OCI-LY7 (cell line): ENCODE results near the gene TMEM89. TPM values are rescaled to one million over a fixed set of nuclear protein-coding genes. Genes with fewer than 3 reads are reported as not detected.

Experiments used
- BruUV-seq: library from RNA; stranded (reverse); fragments of 400-500 nt; replicated peaks from 2 replicates; lab custom pipeline; 2021; lab: Mats Ljungman, UMichigan
- CTCF ChIA-PET: fragments of 300-600 bp; sonication (Branson Sonifier 250); formaldehyde crosslinking; loops from one replicate; lab custom pipeline; 2022; ENCODE audit warnings: antibody characterized with exemption; ENCODE audit not compliant: unreplicated experiment; lab: Charles Lee
- POLR2A ChIA-PET: fragments of 300-600 bp; sonication (Branson Sonifier 250); formaldehyde crosslinking; loops from one replicate; lab custom pipeline; 2022; ENCODE audit warnings: antibody characterized with exemption; lab: Charles Lee
- DNase-seq: peaks from one replicate; pipeline ENCODE4 v3.0.0-alpha.2; 2015; ENCODE audit warnings: low spot score
- H2AFZ ChIP-seq: fragments of 200-600 bp; sonication (generic), shearing (Covaris generic); 2 replicates; pipeline ENCODE4 v1.6.1; 2014; ENCODE audit warnings: mild to moderate bottlenecking, antibody characterized with exemption, low read length, moderate library complexity
- H3K27ac ChIP-seq: fragments of 200-600 bp; sonication (generic); 2 replicates; pipeline ENCODE4 v1.5.1; 2014; ENCODE audit warnings: mixed run types, low read depth, mild to moderate bottlenecking, moderate library complexity, low read length, inconsistent platforms; ENCODE audit not compliant: poor library complexity, severe bottlenecking
- H3K36me3 ChIP-seq: fragments of 200-600 bp; sonication (generic); 2 replicates; pipeline ENCODE4 v1.6.1; 2014; ENCODE audit warnings: mild to moderate bottlenecking, antibody characterized with exemption, low read length, moderate library complexity, mixed read lengths; ENCODE audit not compliant: insufficient read depth
- H3K4me1 ChIP-seq: fragments of 200-600 bp; sonication (generic); 2 replicates; pipeline ENCODE4 v1.5.1; 2014; ENCODE audit warnings: mild to moderate bottlenecking, low read length; ENCODE audit not compliant: insufficient read depth, poor library complexity, severe bottlenecking
- H3K4me2 ChIP-seq: fragments of 200-600 bp; sonication (generic); 2 replicates; pipeline ENCODE4 v1.6.1; 2014; ENCODE audit warnings: mild to moderate bottlenecking, low read length
- H3K4me3 ChIP-seq: fragments of 200-600 bp; sonication (generic); 2 replicates; pipeline ENCODE4 v1.5.1; 2014; ENCODE audit warnings: mild to moderate bottlenecking, low read depth, low read length; ENCODE audit not compliant: poor library complexity, severe bottlenecking
- H3K79me2 ChIP-seq: fragments of 200-600 bp; sonication (generic); 2 replicates; pipeline ENCODE4 v1.6.1; 2016; ENCODE audit warnings: low read depth, mild to moderate bottlenecking, low read length, moderate library complexity, mixed read lengths; ENCODE audit not compliant: insufficient read depth
- H3K9me2 ChIP-seq: fragments of 200-600 bp; sonication (generic); 2 replicates; pipeline ENCODE4 v1.6.1; 2016; ENCODE audit warnings: mild to moderate bottlenecking, low read length, mixed read lengths; ENCODE audit not compliant: insufficient read depth
- H3K9me3 ChIP-seq: fragments of 200-600 bp; sonication (generic); 2 replicates; pipeline ENCODE4 v1.6.1; 2014; ENCODE audit warnings: mild to moderate bottlenecking, mixed run types, low read length, mixed read lengths
- H4K20me1 ChIP-seq: fragments of 200-600 bp; sonication (generic); 2 replicates; pipeline ENCODE4 v1.6.1; 2014; ENCODE audit warnings: mild to moderate bottlenecking, antibody characterized with exemption, low read length, moderate library complexity, mixed read lengths; ENCODE audit not compliant: insufficient read depth
- EZH2phosphoT487 ChIP-seq: fragments of 200-600 bp; sonication (generic); IDR thresholded peaks from 2 replicates; pipeline ENCODE4 v1.6.1; 2018; ENCODE audit warnings: low read depth, borderline replicate concordance, mild to moderate bottlenecking, mixed run types, antibody characterized with exemption, low read length, moderate library complexity, mixed read lengths
- intact Hi-C: fragments of 100-400 bp; cut with micrococcal nuclease; formaldehyde crosslinking; loops from one replicate; pipeline ENCODE4 v1.10.0; 2022; ENCODE audit not compliant: unreplicated experiment
- total RNA-seq, 2 experiments: library from RNA; depleted of rRNA in 1 of 2; stranded (reverse); fragments of >200 nt in 1 of 2; shearing (Covaris generic) in 1 of 2; gene quantifications; 2 replicates each; pipeline ENCODE4 v1.2.3, GENCODE V29; 2014 to 2022
- TF ChIP-seq, protein P1 (sequence below): fragments of 200-600 bp; sonication (generic); conservative IDR thresholded peaks from 2 replicates; pipeline ENCODE4 v1.5.1; 2014; ENCODE audit warnings: mild to moderate bottlenecking, antibody characterized with exemption, low read length, moderate library complexity, mixed read lengths

TMEM89 gene
- total RNA-seq, 2 experiments from 2014 or later, result 1.6 TPM; not detected in 1

DNA sequence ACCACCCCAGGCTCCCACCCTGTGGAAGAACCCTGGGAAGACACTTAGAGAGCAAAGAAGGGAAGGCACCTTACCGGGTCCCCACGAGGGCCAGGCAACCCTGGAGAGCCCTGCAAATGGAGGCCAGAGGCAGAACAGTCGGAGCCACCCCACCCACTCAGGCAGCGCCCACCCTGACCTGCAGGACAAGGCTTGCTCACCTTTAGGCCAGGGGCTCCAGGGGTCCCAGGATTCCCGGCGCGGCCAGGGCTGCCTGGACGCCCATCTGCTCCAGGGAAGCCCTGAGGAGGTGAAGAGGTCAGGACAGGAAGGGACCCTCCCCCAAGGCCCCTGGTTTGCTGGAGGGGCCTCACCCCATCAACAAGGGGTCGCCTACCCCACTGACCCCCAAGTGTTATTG lies 36.7 kb downstream of the TMEM89 start:
- ChIA-PET POLR2A (no interaction called here), CTCF (no interaction called here)

DNA sequence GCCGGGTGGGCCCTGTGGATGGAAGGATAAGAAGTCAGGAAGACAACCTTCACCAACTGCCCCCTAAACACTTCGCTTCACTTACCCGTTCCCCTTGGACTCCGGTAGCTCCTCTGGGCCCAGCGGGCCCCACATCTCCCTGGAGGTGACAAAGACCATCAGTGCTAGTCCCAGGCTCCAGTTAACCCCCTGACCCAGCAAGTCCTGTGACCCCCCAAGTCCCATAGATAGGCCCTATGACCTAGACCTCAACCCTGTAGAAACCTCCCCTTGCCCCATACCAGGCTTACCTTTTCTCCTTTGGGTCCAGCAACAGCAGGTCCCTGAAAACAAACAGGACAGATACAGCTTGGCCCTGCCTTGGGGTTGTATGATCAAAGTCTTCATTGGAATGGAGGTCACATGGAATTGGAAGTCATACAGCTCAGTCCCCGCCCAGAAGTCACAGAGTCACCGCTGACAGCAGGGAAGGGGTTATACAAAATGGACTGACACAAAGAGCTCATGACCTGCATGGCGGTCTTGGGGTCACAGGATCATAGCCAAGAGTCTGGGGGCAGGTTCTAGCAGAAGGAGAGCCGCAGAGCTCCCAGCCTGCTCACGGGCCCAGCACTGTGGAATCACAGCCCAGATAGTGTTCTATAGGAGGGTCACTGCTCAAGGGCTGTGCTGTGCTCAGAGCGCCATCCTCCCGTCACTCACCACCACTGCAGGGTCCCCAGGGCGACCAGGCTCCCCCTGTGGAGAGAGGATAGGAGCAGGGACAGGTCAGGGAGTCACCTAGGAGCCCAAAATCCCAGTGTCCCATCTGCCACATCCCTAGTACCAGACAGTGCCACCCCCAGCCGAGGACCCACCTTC lies 39.7 kb downstream of the TMEM89 start:
- Histone ChIP-seq H3K79me2 (no peaks in the 10 kb centered on the region), H3K4me1 (no peaks in the 10 kb centered on the region), H3K4me3 (no peak overlapping the region), H3K4me2 (no peak overlapping the region), H3K27ac (no peak overlapping the region), H3K36me3 (no peaks in the 10 kb centered on the region), H4K20me1 (no peaks in the 10 kb centered on the region), H3K9me2 (no peaks in the 10 kb centered on the region), H3K9me3 (no peaks in the 10 kb centered on the region), H2AFZ (no peak overlapping the region)
- TF ChIP-seq EZH2phosphoT487, result no peak
- TF ChIP-seq, protein P1, sequence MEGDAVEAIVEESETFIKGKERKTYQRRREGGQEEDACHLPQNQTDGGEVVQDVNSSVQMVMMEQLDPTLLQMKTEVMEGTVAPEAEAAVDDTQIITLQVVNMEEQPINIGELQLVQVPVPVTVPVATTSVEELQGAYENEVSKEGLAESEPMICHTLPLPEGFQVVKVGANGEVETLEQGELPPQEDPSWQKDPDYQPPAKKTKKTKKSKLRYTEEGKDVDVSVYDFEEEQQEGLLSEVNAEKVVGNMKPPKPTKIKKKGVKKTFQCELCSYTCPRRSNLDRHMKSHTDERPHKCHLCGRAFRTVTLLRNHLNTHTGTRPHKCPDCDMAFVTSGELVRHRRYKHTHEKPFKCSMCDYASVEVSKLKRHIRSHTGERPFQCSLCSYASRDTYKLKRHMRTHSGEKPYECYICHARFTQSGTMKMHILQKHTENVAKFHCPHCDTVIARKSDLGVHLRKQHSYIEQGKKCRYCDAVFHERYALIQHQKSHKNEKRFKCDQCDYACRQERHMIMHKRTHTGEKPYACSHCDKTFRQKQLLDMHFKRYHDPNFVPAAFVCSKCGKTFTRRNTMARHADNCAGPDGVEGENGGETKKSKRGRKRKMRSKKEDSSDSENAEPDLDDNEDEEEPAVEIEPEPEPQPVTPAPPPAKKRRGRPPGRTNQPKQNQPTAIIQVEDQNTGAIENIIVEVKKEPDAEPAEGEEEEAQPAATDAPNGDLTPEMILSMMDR, result no peak
- CTCF ChIA-PET, result no interaction called here
- POLR2A ChIA-PET, result interaction anchor here (0.6 kb wide), 1 partner anchor 257 kb away, joined by 4 read pairs; no protein-coding TSS in a partner anchor
- DNase-seq, result no peak
- no TSS peak for BruUV-seq
- intact Hi-C loops, result no loop called here

More for the DNA sequence above, 36.7 kb downstream of the TMEM89 start:
- intact Hi-C loops, result no loop called here
- H3K4me3 ChIP-seq, result no peak overlapping the region
- no peaks in the 10 kb centered on the region for H3K4me1 ChIP-seq
- no peaks in the 10 kb centered on the region for H3K36me3 ChIP-seq
- no peak overlapping the region for H3K4me2 ChIP-seq
- no peak overlapping the region for H3K27ac ChIP-seq
- BruUV-seq, result no TSS peak
- no peaks in the 10 kb centered on the region for H3K9me2 ChIP-seq
- no peaks in the 10 kb centered on the region for H4K20me1 ChIP-seq
- no peak for DNase-seq
- no peaks in the 10 kb centered on the region for H3K9me3 ChIP-seq
- no peaks in the 10 kb centered on the region for H3K79me2 ChIP-seq
- no peak overlapping the region for H2AFZ ChIP-seq
- TF ChIP-seq, protein P1, result no peak
- TF ChIP-seq EZH2phosphoT487, result no peak

DNA sequence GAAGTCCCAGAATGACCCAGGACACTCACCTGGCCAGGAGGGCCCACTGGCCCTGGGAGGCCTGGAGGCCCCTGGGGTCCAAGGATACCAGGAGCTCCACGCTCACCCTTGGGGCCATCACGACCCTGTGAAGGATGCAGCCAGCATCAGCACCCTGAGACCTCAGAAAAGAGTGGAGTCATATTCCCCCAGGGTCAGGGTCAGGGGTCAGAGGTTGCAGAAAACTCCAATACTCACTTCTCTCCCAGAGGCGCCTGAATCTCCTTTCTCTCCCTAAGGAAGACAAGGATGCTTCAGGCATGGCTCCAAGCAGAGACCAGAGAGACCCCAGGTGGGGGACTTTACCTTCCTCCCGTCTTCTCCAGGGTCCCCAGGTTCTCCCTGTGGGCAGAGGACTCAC lies 44.9 kb downstream of the TMEM89 start:
- no peaks in the 10 kb centered on the region for H3K9me3 ChIP-seq
- ChIA-PET CTCF (no interaction called here), POLR2A (no interaction called here)
- no peaks in the 10 kb centered on the region for H4K20me1 ChIP-seq
- H3K79me2 ChIP-seq, result no peaks in the 10 kb centered on the region
- intact Hi-C loops, result no loop called here
- H3K4me1 ChIP-seq, result no peaks in the 10 kb centered on the region
- H3K4me2 ChIP-seq, result no peak overlapping the region
- H3K36me3 ChIP-seq, result no peaks in the 10 kb centered on the region
- no peak overlapping the region for H3K4me3 ChIP-seq
- H2AFZ ChIP-seq, result no peak overlapping the region
- no peaks in the 10 kb centered on the region for H3K9me2 ChIP-seq
- no peak overlapping the region for H3K27ac ChIP-seq
- no TSS peak for BruUV-seq
- DNase-seq, result no peak
- TF ChIP-seq, protein P1, result no peak
- no peak for TF ChIP-seq EZH2phosphoT487
